IMR-90 (cell line): ENCODE measurements around the gene FOXN3. TPM values are rescaled to one million over a fixed set of nuclear protein-coding genes. Genes with fewer than 3 reads are reported as not detected.

Experiments used
- ATAC-seq: fragments of 200-7000 bp; cut with Tn5 transposase; 2 replicates; pipeline ENCODE4 v1.9.1; 2020; ENCODE audit warnings: low read depth, mild to moderate bottlenecking, moderate library complexity
- BruUV-seq: library from RNA; stranded (reverse); fragments of 400-500 nt; replicated peaks from 2 replicates; lab custom pipeline; 2021; lab: Mats Ljungman, UMichigan
- CTCF ChIA-PET: fragments of 300-600 bp; formaldehyde crosslinking; extraction: SDS; loops from one replicate; lab custom pipeline; 2021; ENCODE audit warnings: antibody characterized with exemption; lab: Yijun Ruan, JAX
- POLR2A ChIA-PET: fragments of 300-600 bp; sonication (Branson Sonifier 250); formaldehyde crosslinking; loops from one replicate; lab custom pipeline; 2022; ENCODE audit warnings: antibody characterized with exemption; ENCODE audit not compliant: unreplicated experiment; lab: Charles Lee
- DNase-seq: peaks from one replicate; pipeline ENCODE4 v3.0.0; 2013
- H2AFZ ChIP-seq: replicated peaks from 2 replicates; pipeline ENCODE3; 2013; ENCODE audit warnings: low read length, mild to moderate bottlenecking; ENCODE audit not compliant: poor library complexity
- H2AK5ac ChIP-seq: 2 replicates; pipeline ENCODE4 v1.6.1; 2013; ENCODE audit warnings: low read depth, low read length, inconsistent platforms
- H2AK9ac ChIP-seq: replicated peaks from 2 replicates; pipeline ENCODE3; 2013; ENCODE audit warnings: mild to moderate bottlenecking, low read depth, low read length, moderate library complexity; ENCODE audit not compliant: poor library complexity
- H2BK120ac ChIP-seq: 2 replicates; pipeline ENCODE4 v1.6.1; 2013; ENCODE audit warnings: low read depth, low read length, inconsistent platforms
- H2BK15ac ChIP-seq: 3 replicates; pipeline ENCODE4 v1.6.1; 2013; ENCODE audit warnings: low read depth, low read length, inconsistent platforms
- H2BK20ac ChIP-seq: 2 replicates; pipeline ENCODE4 v1.6.1; 2013; ENCODE audit warnings: low read depth, mild to moderate bottlenecking, inconsistent platforms, low read length, moderate library complexity
- H2BK5ac ChIP-seq: 2 replicates; pipeline ENCODE4 v1.6.1; 2013; ENCODE audit warnings: mild to moderate bottlenecking, low read depth, low read length, inconsistent platforms; ENCODE audit not compliant: poor library complexity, severe bottlenecking
- H3K14ac ChIP-seq: replicated peaks from 2 replicates; pipeline ENCODE4 v1.6.1; 2013; ENCODE audit warnings: low read depth, low read length, inconsistent platforms
- H3K18ac ChIP-seq: 2 replicates; pipeline ENCODE4 v1.6.1; 2013; ENCODE audit warnings: low read depth, low read length, control low read depth
- H3K23ac ChIP-seq: 2 replicates; pipeline ENCODE4 v1.6.1; 2013; ENCODE audit warnings: low read depth, low read length, inconsistent platforms
- H3K27ac ChIP-seq: 2 replicates; pipeline ENCODE4 v1.5.1; 2013; ENCODE audit warnings: mild to moderate bottlenecking, control low read depth, low read length; ENCODE audit not compliant: insufficient read depth
- H3K27me3 ChIP-seq: 2 replicates; pipeline ENCODE4 v1.6.1; 2013; ENCODE audit warnings: low read length; ENCODE audit not compliant: control insufficient read depth, insufficient read depth
- H3K36me3 ChIP-seq: 2 replicates; pipeline ENCODE4 v1.6.1; 2013; ENCODE audit warnings: low read length, mixed read lengths; ENCODE audit not compliant: control insufficient read depth, insufficient read depth
- H3K4ac ChIP-seq: 2 replicates; pipeline ENCODE4 v1.6.1; 2013; ENCODE audit warnings: low read depth, low read length, inconsistent platforms
- H3K4me1 ChIP-seq: 2 replicates; pipeline ENCODE4 v1.6.1; 2013; ENCODE audit warnings: low read length, mixed read lengths; ENCODE audit not compliant: control insufficient read depth, insufficient read depth
- H3K4me2 ChIP-seq: 2 replicates; pipeline ENCODE4 v1.6.1; 2013; ENCODE audit warnings: low read depth, mild to moderate bottlenecking, control low read depth, low read length, moderate library complexity
- H3K4me3 ChIP-seq: 2 replicates; pipeline ENCODE4 v1.5.1; 2013; ENCODE audit warnings: low read depth, mild to moderate bottlenecking, control low read depth, low read length, moderate library complexity; ENCODE audit not compliant: insufficient read depth
- H3K56ac ChIP-seq: 2 replicates; pipeline ENCODE4 v1.6.1; 2013; ENCODE audit warnings: low read length, inconsistent platforms; ENCODE audit not compliant: insufficient read depth; ENCODE audit errors: extremely low read depth
- H3K79me1 ChIP-seq, 2 experiments: 2 replicates each; pipeline ENCODE4 v1.6.1; 2013; ENCODE audit warnings: low read length in 2 of 2, inconsistent platforms in 1 of 2, low read depth in 1 of 2
- H3K9ac ChIP-seq: 2 replicates; pipeline ENCODE4 v1.6.1; 2013; ENCODE audit warnings: low read depth, low read length, control low read depth
- H3K9me1 ChIP-seq: 2 replicates; pipeline ENCODE4 v1.6.1; 2013; ENCODE audit warnings: low read length, inconsistent platforms; ENCODE audit not compliant: insufficient read depth
- H3K9me3 ChIP-seq: 2 replicates; pipeline ENCODE4 v1.6.1; 2013; ENCODE audit warnings: low read length; ENCODE audit not compliant: control insufficient read depth, insufficient read depth
- H4K20me1 ChIP-seq: 2 replicates; pipeline ENCODE4 v1.6.1; 2013; ENCODE audit warnings: low read length, inconsistent platforms; ENCODE audit not compliant: insufficient read depth
- H4K5ac ChIP-seq: 2 replicates; pipeline ENCODE4 v1.6.1; 2013; ENCODE audit warnings: mild to moderate bottlenecking, low read depth, low read length, control low read depth
- H4K8ac ChIP-seq, 2 experiments: 2 replicates each; pipeline ENCODE4 v1.6.1; 2013; ENCODE audit warnings: low read depth in 2 of 2, low read length in 2 of 2, control low read depth in 1 of 2, inconsistent platforms in 1 of 2
- H4K91ac ChIP-seq: 2 replicates; pipeline ENCODE4 v1.6.1; 2013; ENCODE audit warnings: low read depth, low read length, inconsistent platforms; ENCODE audit not compliant: insufficient read depth
- CHD1 ChIP-seq: IDR thresholded peaks from 2 replicates; pipeline ENCODE4 v1.6.1; 2012; ENCODE audit warnings: low read depth, low read length, improper control_type of control experiment
- FOS ChIP-seq: fragments of 150-350 bp; IDR thresholded peaks from 2 replicates; pipeline ENCODE4 v1.6.1; 2016; ENCODE audit warnings: low read depth, low read length
- MAFK ChIP-seq: IDR thresholded peaks from 2 replicates; pipeline ENCODE4 v1.6.1; 2012; ENCODE audit warnings: low read depth, low read length, improper control_type of control experiment
- MXI1 ChIP-seq: IDR thresholded peaks from 2 replicates; pipeline ENCODE4 v1.6.1; 2012; ENCODE audit warnings: low read depth, mild to moderate bottlenecking, low read length, moderate library complexity, borderline replicate concordance
- NFE2L2 ChIP-seq: fragments of 150-350 bp; IDR thresholded peaks from 2 replicates; pipeline ENCODE4 v1.6.1; 2016; ENCODE audit warnings: low read depth, mild to moderate bottlenecking, low read length
- POLR2A ChIP-seq: IDR thresholded peaks from 2 replicates; pipeline ENCODE4 v1.6.1; 2012; ENCODE audit warnings: mild to moderate bottlenecking, low read depth, low read length
- RCOR1 ChIP-seq: IDR thresholded peaks from 2 replicates; pipeline ENCODE4 v1.6.1; 2012; ENCODE audit warnings: mild to moderate bottlenecking, low read length, improper control_type of control experiment; ENCODE audit not compliant: insufficient replicate concordance
- SMC3 ChIP-seq: fragments of 150-350 bp; IDR thresholded peaks from 2 replicates; pipeline ENCODE4 v1.6.1; 2016; ENCODE audit warnings: low read depth, mild to moderate bottlenecking, antibody characterized with exemption, low read length, moderate library complexity
- WGBS, 2 experiments: methylation state at CpG; one replicate each; pipeline versions ENCODE4 v1.1.5 to v1.1.7; 2013; ENCODE audit warnings: missing lambda C conversion rate in 2 of 2; ENCODE audit not compliant: insufficient read length in 1 of 2; ENCODE audit errors: extremely low coverage in 2 of 2; 5-methylcytosine and 5-hydroxymethylcytosine counted together
- dilution Hi-C: fragments of 300-500 bp; cut with HindIII; formaldehyde crosslinking; loops from one replicate; pipeline ENCODE4 v1.14.3; 2018; ENCODE audit warnings: low sequenced_read_pairs; ENCODE audit not compliant: unreplicated experiment
- in situ Hi-C: fragments of 300-500 bp; cut with MboI; formaldehyde crosslinking; loops from 3 replicates; pipeline ENCODE4 v1.14.3; 2019; ENCODE audit warnings: low sequenced_read_pairs, inconsistent platforms, mixed read lengths
- intact Hi-C: fragments of 100-400 bp; cut with micrococcal nuclease; formaldehyde crosslinking; loops from 2 replicates; pipeline ENCODE4 v1.10.0; 2022
- polyA plus RNA-seq, 3 experiments: library from polyadenylated mRNA; depleted of rRNA; stranded (reverse); fragments of >200 nt; gene quantifications; 2 replicates each; pipeline ENCODE4 v1.2.3, GENCODE V29; 2012; ENCODE audit warnings: low replicate concordance in 1 of 3
- total RNA-seq: library from RNA; depleted of rRNA; stranded (reverse); fragments of >200 nt; gene quantifications from 2 replicates; pipeline ENCODE4 v1.2.3, GENCODE V29; 2012
- TF ChIP-seq, protein P1 (sequence below): fragments of 150-350 bp; IDR thresholded peaks from 2 replicates; pipeline ENCODE4 v1.6.1; 2017; ENCODE audit warnings: mild to moderate bottlenecking, antibody characterized with exemption, low read length, low read depth
- TF ChIP-seq, protein P2 (sequence below): conservative IDR thresholded peaks from 2 replicates; pipeline ENCODE4 v1.5.1; 2012; ENCODE audit warnings: mild to moderate bottlenecking, low read depth, low read length, improper control_type of control experiment

Gene FOXN3
- total and polyA plus RNA-seq, 2 of the 4 experiments (the other 2 are of a cell fraction), result 22.6 to 33.7 TPM

DNA sequence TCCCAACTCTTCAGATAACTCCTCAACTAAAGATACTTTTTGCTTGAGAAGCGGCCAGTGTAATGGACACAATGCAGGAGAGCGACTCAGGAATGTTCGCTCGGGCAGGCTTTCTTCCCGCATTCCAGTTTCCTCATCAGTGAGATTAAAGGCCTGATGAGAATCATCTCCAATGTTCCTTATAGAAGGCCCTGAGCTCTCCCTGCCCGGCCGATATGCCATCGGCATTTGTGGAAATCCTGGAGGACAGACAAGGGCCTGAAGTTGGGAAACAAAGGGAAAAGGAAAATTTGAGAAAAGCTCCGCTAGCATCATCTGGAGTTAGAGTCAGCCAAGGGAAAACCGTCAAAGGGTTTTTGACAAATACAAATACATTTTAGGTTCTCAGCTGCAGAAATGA lies 38.0 kb upstream of the FOXN3 start:
- no peak overlapping the region for H4K91ac ChIP-seq
- 88% methylated on average over 5 of the region's 10 CpGs; no CpG with 5 or more reads in 1 of the 2 experiments for WGBS, 2 experiments
- TF ChIP-seq, protein P1, sequence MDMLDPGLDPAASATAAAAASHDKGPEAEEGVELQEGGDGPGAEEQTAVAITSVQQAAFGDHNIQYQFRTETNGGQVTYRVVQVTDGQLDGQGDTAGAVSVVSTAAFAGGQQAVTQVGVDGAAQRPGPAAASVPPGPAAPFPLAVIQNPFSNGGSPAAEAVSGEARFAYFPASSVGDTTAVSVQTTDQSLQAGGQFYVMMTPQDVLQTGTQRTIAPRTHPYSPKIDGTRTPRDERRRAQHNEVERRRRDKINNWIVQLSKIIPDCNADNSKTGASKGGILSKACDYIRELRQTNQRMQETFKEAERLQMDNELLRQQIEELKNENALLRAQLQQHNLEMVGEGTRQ, result no peak
- TF ChIP-seq SMC3 (no peak), NFE2L2 (no peak), POLR2A (no peak), CHD1 (no peak), MAFK (no peak), MXI1 (no peak), FOS (no peak), RCOR1 (no peak)
- TF ChIP-seq, protein P2, sequence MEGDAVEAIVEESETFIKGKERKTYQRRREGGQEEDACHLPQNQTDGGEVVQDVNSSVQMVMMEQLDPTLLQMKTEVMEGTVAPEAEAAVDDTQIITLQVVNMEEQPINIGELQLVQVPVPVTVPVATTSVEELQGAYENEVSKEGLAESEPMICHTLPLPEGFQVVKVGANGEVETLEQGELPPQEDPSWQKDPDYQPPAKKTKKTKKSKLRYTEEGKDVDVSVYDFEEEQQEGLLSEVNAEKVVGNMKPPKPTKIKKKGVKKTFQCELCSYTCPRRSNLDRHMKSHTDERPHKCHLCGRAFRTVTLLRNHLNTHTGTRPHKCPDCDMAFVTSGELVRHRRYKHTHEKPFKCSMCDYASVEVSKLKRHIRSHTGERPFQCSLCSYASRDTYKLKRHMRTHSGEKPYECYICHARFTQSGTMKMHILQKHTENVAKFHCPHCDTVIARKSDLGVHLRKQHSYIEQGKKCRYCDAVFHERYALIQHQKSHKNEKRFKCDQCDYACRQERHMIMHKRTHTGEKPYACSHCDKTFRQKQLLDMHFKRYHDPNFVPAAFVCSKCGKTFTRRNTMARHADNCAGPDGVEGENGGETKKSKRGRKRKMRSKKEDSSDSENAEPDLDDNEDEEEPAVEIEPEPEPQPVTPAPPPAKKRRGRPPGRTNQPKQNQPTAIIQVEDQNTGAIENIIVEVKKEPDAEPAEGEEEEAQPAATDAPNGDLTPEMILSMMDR, result no peak
- BruUV-seq, result no TSS peak
- no peak overlapping the region for H4K8ac ChIP-seq
- CTCF ChIA-PET, result no interaction called here
- H3K9me3 ChIP-seq, result no peaks in the 10 kb centered on the region
- in situ Hi-C loops, result no loop called here
- no peaks in the 10 kb centered on the region for H4K20me1 ChIP-seq
- H2BK120ac ChIP-seq, result no peak overlapping the region
- DNase-seq (no peak), ATAC-seq (no peak)
- POLR2A ChIA-PET, result no interaction called here
- dilution Hi-C loops, result no loop called here
- intact Hi-C loops, result no loop called here
- H3K79me1 ChIP-seq, result 0 out of 4 replicates have a peak, but pooled peaks cover 0 to under 1% of the 10 kb centered on the region in 2 experiments
- H3K9ac ChIP-seq, result no peak overlapping the region
- H3K36me3 ChIP-seq, result peaks cover 2% of the 10 kb centered on the region; the same call in 1 of the 2 replicates
- no peak overlapping the region for H3K27ac ChIP-seq
- no peak overlapping the region for H2BK5ac ChIP-seq
- H2AFZ ChIP-seq, result no peak overlapping the region
- H3K4me2 ChIP-seq, result no peak overlapping the region
- no peak overlapping the region for H3K23ac ChIP-seq
- H2BK20ac ChIP-seq, result no peak overlapping the region
- H3K27me3 ChIP-seq, result no peaks in the 10 kb centered on the region
- H3K18ac ChIP-seq, result no peak overlapping the region
- H3K4me3 ChIP-seq, result no peak overlapping the region
- H3K4me1 ChIP-seq, result no peaks in the 10 kb centered on the region
- H2BK15ac ChIP-seq, result no peak overlapping the region
- H4K5ac ChIP-seq, result no peak overlapping the region
- no peaks in the 10 kb centered on the region for H3K9me1 ChIP-seq
- no peak overlapping the region for H2AK9ac ChIP-seq
- no peak overlapping the region for H2AK5ac ChIP-seq
- no peak overlapping the region for H3K14ac ChIP-seq
- no peak overlapping the region for H3K4ac ChIP-seq
- no peak overlapping the region for H3K56ac ChIP-seq
